Heart right ventricle (tissue), 16 donors: ENCODE data around the gene SH3BGRL. TPM values are rescaled to one million over a fixed set of nuclear protein-coding genes. Genes with fewer than 3 reads are reported as not detected.

Experiments
- ATAC-seq, 8 donors: fragments of 200-7000 bp; cut with Tn5 transposase; one replicate each; pipeline ENCODE4 v1.9.1; 2020; ENCODE audit warnings: mild to moderate bottlenecking in 8 of 8, moderate library complexity in 8 of 8, moderate number of reproducible peaks in 1 of 8
- DNase-seq, 2 donors: peaks; one replicate each; pipeline ENCODE4 v3.0.0-alpha.2; 2020
- H3K27ac ChIP-seq, 10 donors: fragments of 200-600 bp; sonication (generic) in 2 of 10; one replicate each; pipeline versions ENCODE4 v1.5.0 to v1.8.0; 2020 to 2022; ENCODE audit warnings: mild to moderate bottlenecking in 3 of 10
- H3K27me3 ChIP-seq, 7 donors: fragments of 200-600 bp; one replicate each; pipeline ENCODE4 v1.8.0; 2021 to 2022; ENCODE audit warnings: mild to moderate bottlenecking in 2 of 7
- H3K36me3 ChIP-seq, 9 donors: fragments of 200-600 bp; sonication (generic) in 1 of 9; one replicate each; pipeline versions ENCODE4 v1.5.0 to v1.8.0; 2020 to 2022; ENCODE audit warnings: mild to moderate bottlenecking in 2 of 9
- H3K4me1 ChIP-seq, 9 donors: fragments of 200-600 bp; sonication (generic) in 1 of 9; one replicate each; pipeline versions ENCODE4 v1.5.0 to v1.8.0; 2020 to 2022; ENCODE audit warnings: mild to moderate bottlenecking in 4 of 9
- H3K4me3 ChIP-seq, 10 donors: fragments of 200-600 bp; sonication (generic) in 2 of 10; one replicate each; pipeline versions ENCODE4 v1.5.0 to v1.8.0; 2020 to 2022; ENCODE audit warnings: mild to moderate bottlenecking in 7 of 10, moderate library complexity in 2 of 10
- H3K9me3 ChIP-seq, 11 donors: fragments of 200-600 bp in 10 of 11; sonication (generic) in 2 of 11; one replicate each; pipeline versions ENCODE4 v1.5.0 to v1.8.0; 2013 to 2022; ENCODE audit warnings: mild to moderate bottlenecking in 2 of 11, control low read depth in 1 of 11, moderate library complexity in 1 of 11
- WGBS, 2 donors: extraction: QIAGEN DNeasy Blood & Tissue Kit; methylation state at CpG; one replicate each; pipeline ENCODE4 v1.1.7; 2013; ENCODE audit warnings: inconsistent platforms in 1 of 2; 5-methylcytosine and 5-hydroxymethylcytosine counted together
- intact Hi-C, 10 donors: fragments of 100-400 bp; cut with DNase I; formaldehyde crosslinking; loops; one replicate each; pipeline versions ENCODE4 v1.11.1 to v1.14.2; 2022
- polyA plus RNA-seq, 2 donors: library from polyadenylated mRNA; stranded (reverse); fragments of 200-250 nt; gene quantifications; one replicate each; pipeline ENCODE4 v1.2.3, GENCODE V29; 2013
- total RNA-seq, 10 donors: library from RNA; stranded (reverse); fragmentation: NEBNext Ultra II Directional in 3 of 10; extraction: Animal tissue kit (Norgen Biotek cat#: 25700) in 3 of 10; gene quantifications; one replicate each; pipeline versions ENCODE4 v1.2.1 to v1.2.4, GENCODE V29; 2021 to 2023
- TF ChIP-seq, protein P1 (sequence below), 9 donors: fragments of 200-600 bp; sonication (generic) in 2 of 9; IDR thresholded peaks; one replicate each; pipeline versions ENCODE4 v1.5.0 to v1.8.0; 2021 to 2022; ENCODE audit warnings: antibody characterized with exemption in 9 of 9, mild to moderate bottlenecking in 5 of 9, moderate library complexity in 1 of 9
- donor health status: Arrhythmogenic right ventricular cardiomyopathy.
- donor health status: ischemic (EF 13 %, LVEDD 7.1; RV severe dilation, severe dysfunction).
- donor health status: healthy with polysubstance abuse.
- donor health status: DM: no; HTN: yes; CAD: no.
- donor health status: DM: no; HTN: no; CAD: no.
- donor health status: ischemic (EF 25% LVEDD 6.9; RV normal size, moderate dysfunction).
- donor health status: ischemic (EF 25% LVEDD 5.7; RV mildly dilated, moderate dysfunction).
- donor health status: healthy.
- donor health status: DM: yes; HTN: yes; CAD: no.
- donor health status: Ischemic cardiomyopathy.
- donor health status: ischemic (EF 35%, LVEDD 5.7; RV mildly dilated, moderate dysfunction).
- donor health status: nonischemic (EF 11% LVEDD 7.7; RV severe dilation, severe dysfunction).
- donor health status: DM: yes; HTN: yes; CAD: no.
- donor health status: PGD.
- donor health status: ischemic (EF 29% LVEDD 5.4; RV normal size, mild dysfunction).
- donor health status: nonischemic (EF 23%, LVEDD 6.1; RV moderate dilation, normal function).

SH3BGRL gene
- total and polyA plus RNA-seq, 12 donors = 13.2 to 54.1 (median 23.6) TPM

DNA sequence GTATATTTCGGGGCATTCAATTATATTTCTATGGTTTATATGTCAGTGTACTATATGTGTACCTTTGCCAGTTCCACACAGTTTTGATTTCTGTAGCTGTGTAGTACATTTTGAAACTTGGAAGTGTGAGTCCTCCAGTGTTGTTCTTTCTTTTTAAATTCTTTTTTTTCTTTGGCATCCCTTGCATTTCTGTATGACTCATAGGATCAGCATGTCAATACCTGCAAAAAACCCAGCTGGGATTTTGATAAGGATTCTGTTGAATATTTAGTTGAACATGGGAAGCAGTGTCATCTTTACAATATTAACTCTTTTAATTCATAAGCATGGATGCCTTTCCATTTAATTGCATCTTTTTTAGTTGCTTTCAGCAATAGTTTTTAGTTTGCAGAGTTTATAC, 100.0 kb downstream of the SH3BGRL start:
- TF ChIP-seq, protein P1, sequence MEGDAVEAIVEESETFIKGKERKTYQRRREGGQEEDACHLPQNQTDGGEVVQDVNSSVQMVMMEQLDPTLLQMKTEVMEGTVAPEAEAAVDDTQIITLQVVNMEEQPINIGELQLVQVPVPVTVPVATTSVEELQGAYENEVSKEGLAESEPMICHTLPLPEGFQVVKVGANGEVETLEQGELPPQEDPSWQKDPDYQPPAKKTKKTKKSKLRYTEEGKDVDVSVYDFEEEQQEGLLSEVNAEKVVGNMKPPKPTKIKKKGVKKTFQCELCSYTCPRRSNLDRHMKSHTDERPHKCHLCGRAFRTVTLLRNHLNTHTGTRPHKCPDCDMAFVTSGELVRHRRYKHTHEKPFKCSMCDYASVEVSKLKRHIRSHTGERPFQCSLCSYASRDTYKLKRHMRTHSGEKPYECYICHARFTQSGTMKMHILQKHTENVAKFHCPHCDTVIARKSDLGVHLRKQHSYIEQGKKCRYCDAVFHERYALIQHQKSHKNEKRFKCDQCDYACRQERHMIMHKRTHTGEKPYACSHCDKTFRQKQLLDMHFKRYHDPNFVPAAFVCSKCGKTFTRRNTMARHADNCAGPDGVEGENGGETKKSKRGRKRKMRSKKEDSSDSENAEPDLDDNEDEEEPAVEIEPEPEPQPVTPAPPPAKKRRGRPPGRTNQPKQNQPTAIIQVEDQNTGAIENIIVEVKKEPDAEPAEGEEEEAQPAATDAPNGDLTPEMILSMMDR (IDR thresholded peaks at IDR 0.05) = no peak
- no peak for DNase-seq
- Histone ChIP-seq H3K27me3 (no peaks in the 10 kb centered on the region), H3K9me3 (no peaks in the 10 kb centered on the region), H3K27ac (no peak overlapping the region), H3K4me3 (no peak overlapping the region), H3K36me3 (no peaks in the 10 kb centered on the region), H3K4me1 (no peaks in the 10 kb centered on the region)
- intact Hi-C loops = no loop called here
- ATAC-seq = no peak
- WGBS, 2 donors = 94 to 98% methylated on average over 1 of the region's 1 CpG

DNA sequence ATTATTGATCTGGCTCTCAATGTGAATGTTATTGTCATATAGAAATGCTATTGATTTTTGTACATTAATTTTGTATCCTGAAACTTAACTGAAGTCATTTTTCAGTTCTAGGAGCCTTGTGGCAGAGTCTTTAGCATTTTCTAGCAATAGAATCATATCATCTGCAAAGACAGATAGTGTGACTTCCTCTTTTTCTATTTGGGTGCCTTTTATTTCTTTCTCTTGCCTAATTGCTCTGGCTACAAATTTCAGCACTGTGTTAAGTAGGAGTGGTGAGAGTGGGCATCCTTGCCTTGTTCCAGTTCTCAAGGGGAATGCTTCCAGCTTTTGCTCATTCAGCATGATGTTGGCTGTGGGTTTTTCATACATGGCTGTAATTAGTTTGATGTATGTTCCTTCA, 102.7 kb downstream of the SH3BGRL start:
- Histone ChIP-seq H3K4me3 (no peak overlapping the region), H3K9me3 (no peaks in the 10 kb centered on the region), H3K4me1 (no peaks in the 10 kb centered on the region), H3K27ac (no peak overlapping the region), H3K36me3 (no peaks in the 10 kb centered on the region), H3K27me3 (no peaks in the 10 kb centered on the region)
- TF ChIP-seq, protein P1 (IDR thresholded peaks at IDR 0.05) = no peak
- intact Hi-C loops = no loop called here
- ATAC-seq = no peak
- DNase-seq = no peak

DNA sequence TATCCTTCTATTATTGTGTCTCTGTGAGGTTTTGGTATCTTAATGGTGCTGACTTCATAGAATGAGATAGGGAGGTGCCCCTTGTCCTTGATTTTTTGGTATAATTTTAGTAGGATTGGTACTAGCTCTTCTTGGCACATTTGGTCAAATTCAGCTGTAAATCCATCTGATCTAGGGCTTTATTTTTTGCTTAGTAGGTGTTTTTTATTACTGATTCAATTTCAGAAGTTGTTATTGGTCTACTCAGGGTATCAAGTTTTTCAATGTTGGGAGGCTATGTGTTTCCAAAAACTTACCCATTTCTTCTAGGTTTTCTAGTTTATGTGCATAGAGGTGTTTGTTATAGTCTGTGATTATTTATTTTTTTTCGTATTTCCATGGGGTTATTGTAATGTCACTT, 103.3 kb downstream of the SH3BGRL start:
- TF ChIP-seq, protein P1 (IDR thresholded peaks at IDR 0.05) = no peak
- no peaks in the 10 kb centered on the region for H3K36me3 ChIP-seq
- H3K27me3 ChIP-seq = no peaks in the 10 kb centered on the region
- no peaks in the 10 kb centered on the region for H3K4me1 ChIP-seq
- WGBS, 2 donors = 89 to 100% methylated on average over 1 of the region's 1 CpG
- H3K9me3 ChIP-seq = no peaks in the 10 kb centered on the region
- ATAC-seq = no peak
- H3K4me3 ChIP-seq = no peak overlapping the region
- intact Hi-C loops = no loop called here
- no peak overlapping the region for H3K27ac ChIP-seq
- DNase-seq = no peak

DNA sequence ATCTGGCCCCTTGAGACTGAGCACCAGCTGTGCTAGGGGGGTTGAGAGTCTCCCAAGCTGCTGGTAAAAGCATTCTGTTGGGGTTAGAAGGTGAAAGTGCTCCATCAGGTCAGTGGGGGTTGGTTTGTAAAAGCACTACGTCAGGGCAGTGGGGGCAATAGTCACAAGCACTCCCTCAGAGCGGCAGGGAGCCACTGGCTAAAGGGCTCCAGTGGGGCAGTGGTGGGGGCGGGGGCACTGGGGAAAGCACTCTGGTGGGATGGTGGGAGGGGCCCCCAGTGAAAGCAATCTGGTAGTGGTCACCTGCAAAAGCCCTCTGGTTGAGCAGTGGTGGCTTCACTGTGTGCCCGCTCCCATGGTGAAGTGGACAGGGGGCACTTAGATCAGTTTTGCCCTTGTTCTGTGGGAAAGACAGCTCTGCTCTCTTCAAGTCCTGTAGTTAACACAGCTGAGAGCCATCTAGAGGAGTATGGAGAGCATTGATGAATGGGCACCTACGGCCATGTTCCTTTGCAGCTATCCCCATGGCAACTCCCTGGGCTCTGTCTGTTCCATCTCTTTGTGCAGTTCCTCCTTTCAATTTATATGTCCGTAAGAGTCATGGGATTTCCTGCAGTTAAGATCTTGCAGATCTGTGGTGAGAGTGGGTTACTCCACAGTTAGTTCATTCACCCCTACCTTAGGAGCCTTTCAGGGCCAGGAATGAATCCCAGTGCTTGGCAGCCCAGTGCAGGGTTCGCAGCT, 106.4 kb downstream of the SH3BGRL start:
- Histone ChIP-seq H3K4me3 (no peak overlapping the region), H3K36me3 (no peaks in the 10 kb centered on the region), H3K9me3 (peaks cover 0 to 6% (median 0%) of the 10 kb centered on the region in 11 donors), H3K27ac (no peak overlapping the region), H3K27me3 (no peaks in the 10 kb centered on the region), H3K4me1 (no peaks in the 10 kb centered on the region)
- 92 to 94% methylated on average over 7 of the region's 7 CpGs for WGBS, 2 donors
- TF ChIP-seq, protein P1 (IDR thresholded peaks at IDR 0.05) = no peak
- intact Hi-C loops = no loop called here
- ATAC-seq (no peak), DNase-seq (no peak)
